Transverse colon (tissue), 4 donors: ENCODE results near the gene C10orf67. TPM values are rescaled to one million over a fixed set of nuclear protein-coding genes. Genes with fewer than 3 reads are reported as not detected.

ENCODE experiments used
- DNase-seq: peaks from one replicate; pipeline ENCODE4 v3.0.0-alpha.2; 2019
- H3K27ac ChIP-seq, 4 donors: fragments of 200-600 bp; sonication (generic); 2 replicates each; pipeline ENCODE4 v1.5.1; 2016 to 2018; ENCODE audit warnings: inconsistent platforms in 4 of 4
- H3K27me3 ChIP-seq: fragments of 200-600 bp; sonication (generic); 2 replicates; pipeline ENCODE4 v1.5.1; 2017; ENCODE audit warnings: inconsistent platforms
- H3K36me3 ChIP-seq, 4 donors: fragments of 200-600 bp; sonication (generic); 2 replicates each; pipeline ENCODE4 v1.5.1; 2017 to 2019; ENCODE audit warnings: inconsistent platforms in 4 of 4
- H3K4me1 ChIP-seq, 4 donors: fragments of 200-600 bp; sonication (generic); 2 replicates each; pipeline ENCODE4 v1.5.1; 2017 to 2020; ENCODE audit warnings: inconsistent platforms in 4 of 4
- H3K4me3 ChIP-seq, 4 donors: fragments of 200-600 bp; sonication (generic); 1 replicate in 1 of 4; 2 replicates in 3 of 4; pipeline versions ENCODE4 v1.5.1 to v1.6.1; 2017 to 2019; ENCODE audit warnings: inconsistent platforms in 4 of 4
- H3K9me3 ChIP-seq, 2 donors: fragments of 200-600 bp; sonication (generic); 2 replicates each; pipeline ENCODE4 v1.5.1; 2017 to 2019; ENCODE audit warnings: inconsistent platforms in 2 of 2
- EP300 ChIP-seq: sonication (generic); formaldehyde crosslinking; IDR thresholded peaks from one replicate; pipeline ENCODE4 v1.6.1; 2017; ENCODE audit warnings: antibody characterized with exemption, low read depth
- POLR2A ChIP-seq: fragments of 450-650 bp; IDR thresholded peaks from one replicate; pipeline ENCODE4 v1.6.1; 2016; ENCODE audit warnings: antibody characterized with exemption, mild to moderate bottlenecking, moderate library complexity
- POLR2AphosphoS5 ChIP-seq, 3 donors: sonication (generic); formaldehyde crosslinking; IDR thresholded peaks; one replicate each; pipeline ENCODE4 v1.6.1; 2016; ENCODE audit warnings: antibody characterized with exemption in 3 of 3
- WGBS, 2 donors: methylation state at CpG; one replicate each; pipeline ENCODE4 v1.1.5; 2018; ENCODE audit warnings: low coverage in 1 of 2; 5-methylcytosine and 5-hydroxymethylcytosine counted together
- in situ Hi-C, 4 donors: fragments of 200-750 bp; cut with MboI; loops; one replicate each; pipeline versions ENCODE4 v1.15.0 to v1.15.1; 2017; ENCODE audit warnings: low sequenced_read_pairs in 3 of 4, low pct_ligation_motif_present in 1 of 4, low pct_unique_long_range_greater_than_20kb in 1 of 4
- intact Hi-C: fragments of 100-400 bp; cut with DNase I; formaldehyde crosslinking; loops from one replicate; pipeline ENCODE4 v1.15.1; 2023; ENCODE audit warnings: low total_unique reads
- total RNA-seq, 4 donors: library from RNA; depleted of rRNA; stranded (reverse); fragments of >200 nt; gene quantifications; one replicate each; pipeline ENCODE4 v1.1.0, GENCODE V29; 2016
- TF ChIP-seq, protein P1 (sequence below), 5 experiments: fragments of 200-600 bp in 3 of 5; fragments of 450-650 bp in 2 of 5; sonication (generic) in 3 of 5; IDR thresholded peaks; 1 replicate in 2 of 5; 2 replicates in 3 of 5; pipeline ENCODE4 v1.5.1; 2016 to 2017; ENCODE audit warnings: antibody characterized with exemption in 5 of 5, inconsistent platforms in 3 of 5, mild to moderate bottlenecking in 2 of 5, moderate library complexity in 1 of 5

C10orf67 gene
- total RNA-seq, 4 donors from 2014 or later: not detected

DNA sequence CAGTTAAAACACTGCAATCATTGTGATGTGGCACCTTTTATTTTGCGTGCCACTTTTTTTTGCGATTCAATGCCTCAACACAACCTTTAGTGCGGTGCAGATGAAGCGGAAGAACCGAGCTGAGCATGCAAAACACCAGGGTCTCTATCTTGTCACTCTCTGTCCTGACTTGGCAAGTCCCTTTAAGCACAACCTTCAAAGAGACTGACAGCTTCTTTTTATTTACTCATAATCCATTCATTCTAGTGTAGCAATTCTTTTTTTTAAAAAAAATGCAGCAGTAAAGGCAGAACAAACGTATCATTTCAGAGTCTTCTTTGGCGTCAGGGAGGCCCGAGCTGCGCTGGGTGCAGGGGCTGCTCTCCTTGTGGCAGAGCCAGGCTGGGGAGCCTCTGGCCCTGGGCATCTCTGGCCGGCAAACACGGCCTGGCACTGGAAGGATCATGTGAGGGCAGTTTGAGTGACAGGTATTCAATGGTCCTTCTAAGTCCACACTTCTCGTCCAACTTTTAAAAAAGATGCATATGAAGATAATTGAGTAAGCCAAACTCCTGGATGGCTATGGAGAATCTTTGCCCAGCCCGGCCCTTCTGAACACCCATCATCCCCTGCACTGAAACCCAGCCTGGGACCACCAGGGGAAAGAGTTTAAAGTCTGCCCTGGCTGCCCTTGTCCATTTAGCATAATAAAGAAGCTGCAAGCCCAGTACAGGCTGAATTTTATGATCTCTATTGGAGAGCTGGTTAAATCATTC lies 148.6 kb downstream of the C10orf67 start:
- Histone ChIP-seq H3K27me3 (peaks cover 100% of the 10 kb centered on the region), H3K27ac (no peak overlapping the region), H3K4me3 (no peak overlapping the region), H3K9me3 (no peaks in the 10 kb centered on the region), H3K36me3 (no peaks in the 10 kb centered on the region), H3K4me1 (peaks cover 0 to 11% (median 3%) of the 10 kb centered on the region in 4 donors)
- WGBS, 2 donors: 0 to 8% methylated on average over 5 to 13 of the region's 13 CpGs
- no peak for TF ChIP-seq POLR2AphosphoS5 (IDR thresholded peaks at IDR 0.05)
- TF ChIP-seq POLR2A: no peak
- TF ChIP-seq, protein P1, sequence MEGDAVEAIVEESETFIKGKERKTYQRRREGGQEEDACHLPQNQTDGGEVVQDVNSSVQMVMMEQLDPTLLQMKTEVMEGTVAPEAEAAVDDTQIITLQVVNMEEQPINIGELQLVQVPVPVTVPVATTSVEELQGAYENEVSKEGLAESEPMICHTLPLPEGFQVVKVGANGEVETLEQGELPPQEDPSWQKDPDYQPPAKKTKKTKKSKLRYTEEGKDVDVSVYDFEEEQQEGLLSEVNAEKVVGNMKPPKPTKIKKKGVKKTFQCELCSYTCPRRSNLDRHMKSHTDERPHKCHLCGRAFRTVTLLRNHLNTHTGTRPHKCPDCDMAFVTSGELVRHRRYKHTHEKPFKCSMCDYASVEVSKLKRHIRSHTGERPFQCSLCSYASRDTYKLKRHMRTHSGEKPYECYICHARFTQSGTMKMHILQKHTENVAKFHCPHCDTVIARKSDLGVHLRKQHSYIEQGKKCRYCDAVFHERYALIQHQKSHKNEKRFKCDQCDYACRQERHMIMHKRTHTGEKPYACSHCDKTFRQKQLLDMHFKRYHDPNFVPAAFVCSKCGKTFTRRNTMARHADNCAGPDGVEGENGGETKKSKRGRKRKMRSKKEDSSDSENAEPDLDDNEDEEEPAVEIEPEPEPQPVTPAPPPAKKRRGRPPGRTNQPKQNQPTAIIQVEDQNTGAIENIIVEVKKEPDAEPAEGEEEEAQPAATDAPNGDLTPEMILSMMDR (IDR thresholded peaks at IDR 0.05): no peak
- TF ChIP-seq EP300: no peak
- no peak for DNase-seq
- in situ Hi-C loops (no loop called here), intact Hi-C loops (no loop called here)

DNA sequence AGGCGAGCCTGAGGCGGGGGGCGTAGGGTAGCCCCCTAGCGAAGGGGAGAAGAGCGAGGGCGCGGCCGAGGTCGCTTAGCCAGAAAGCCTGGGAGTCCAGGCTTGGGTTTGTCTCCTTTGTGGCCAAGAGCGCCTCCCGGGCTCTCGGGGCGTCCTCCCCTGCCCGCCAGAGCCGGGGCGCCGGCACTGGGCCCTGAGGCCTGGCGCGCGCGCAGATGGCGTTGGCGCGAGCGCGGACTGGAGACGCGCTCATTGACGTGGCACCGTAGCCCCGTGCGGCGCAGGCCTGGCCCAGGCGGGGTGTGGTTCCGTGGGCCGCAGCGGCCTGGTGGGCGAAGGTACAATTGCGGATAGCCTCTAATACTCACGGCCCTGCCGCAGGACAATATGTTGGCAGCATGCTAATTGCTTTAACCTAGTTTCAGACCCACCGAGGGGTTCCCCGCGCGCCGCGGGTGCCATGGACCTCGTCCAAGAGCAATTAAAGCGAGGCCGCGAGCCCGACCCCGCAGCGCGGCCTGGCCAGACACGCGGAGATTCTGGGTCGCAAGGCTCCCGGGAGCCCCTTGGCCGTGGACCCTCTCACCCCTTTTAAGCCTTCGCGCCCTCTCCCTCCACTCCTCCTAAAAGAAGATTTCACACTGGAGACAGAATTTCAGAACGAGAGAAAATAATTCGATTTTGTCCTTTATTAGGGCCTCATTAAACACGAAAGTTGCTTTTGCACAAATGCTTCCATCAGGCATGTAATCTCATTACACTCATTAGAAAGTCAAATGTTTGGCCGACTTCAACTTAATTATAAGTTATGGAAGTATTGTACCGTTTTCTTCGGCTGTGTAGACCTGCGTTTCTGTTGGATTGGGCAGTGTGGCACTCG lies 149.4 kb downstream of the C10orf67 start:
- no peak for DNase-seq
- H3K36me3 ChIP-seq: no peaks in the 10 kb centered on the region
- in situ Hi-C loops: no loop called here
- TF ChIP-seq POLR2A (no peak), POLR2AphosphoS5 (IDR thresholded peaks at IDR 0.05) (no peak), EP300 (no peak)
- TF ChIP-seq, protein P1 (IDR thresholded peaks at IDR 0.05): no peak
- H3K27ac ChIP-seq: no peak overlapping the region
- 24 to 25% methylated on average over 6 to 60 of the region's 70 CpGs for WGBS, 2 donors
- intact Hi-C loops: no loop called here
- H3K4me1 ChIP-seq: peaks cover 0 to 11% (median 3%) of the 10 kb centered on the region in 4 donors
- H3K4me3 ChIP-seq: no peak overlapping the region
- no peaks in the 10 kb centered on the region for H3K9me3 ChIP-seq
- H3K27me3 ChIP-seq: peaks cover 100% of the 10 kb centered on the region

DNA sequence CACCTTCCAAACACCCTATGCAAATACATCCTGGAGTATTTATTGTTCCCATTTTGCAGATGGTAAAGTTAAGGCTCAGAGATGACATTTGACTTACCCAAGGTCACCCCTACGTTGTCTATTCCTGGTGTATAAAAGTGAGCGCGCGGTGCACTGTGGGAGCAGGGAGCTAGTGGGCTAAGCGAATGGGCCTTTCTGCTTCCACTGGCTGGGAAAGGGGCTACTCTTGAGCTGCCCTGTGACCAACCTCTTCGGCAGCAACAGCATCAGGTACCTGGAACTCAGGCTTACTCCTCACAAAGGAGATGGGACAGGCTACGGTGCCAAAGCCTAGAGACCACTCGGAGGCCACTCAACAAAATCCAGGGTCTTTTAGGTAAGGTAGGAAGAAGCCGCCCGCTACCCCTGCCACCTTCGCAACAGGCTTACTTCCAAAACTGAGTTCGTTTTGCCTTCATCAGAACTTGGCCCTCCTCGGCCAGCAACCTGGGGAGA lies 150.1 kb downstream of the C10orf67 start:
- TF ChIP-seq, protein P1 (IDR thresholded peaks at IDR 0.05): no peak
- TF ChIP-seq POLR2A (no peak), POLR2AphosphoS5 (IDR thresholded peaks at IDR 0.05) (no peak), EP300 (no peak)
- Histone ChIP-seq H3K4me1 (peaks cover 0 to 11% (median 3%) of the 10 kb centered on the region in 4 donors), H3K27ac (no peak overlapping the region), H3K36me3 (no peaks in the 10 kb centered on the region), H3K9me3 (no peaks in the 10 kb centered on the region), H3K27me3 (peaks cover 98% of the 10 kb centered on the region), H3K4me3 (no peak overlapping the region)
- WGBS, 2 donors: 0 to 43% methylated on average over 2 to 13 of the region's 13 CpGs
- in situ Hi-C loops (no loop called here), intact Hi-C loops (no loop called here)
- DNase-seq: no peak

DNA sequence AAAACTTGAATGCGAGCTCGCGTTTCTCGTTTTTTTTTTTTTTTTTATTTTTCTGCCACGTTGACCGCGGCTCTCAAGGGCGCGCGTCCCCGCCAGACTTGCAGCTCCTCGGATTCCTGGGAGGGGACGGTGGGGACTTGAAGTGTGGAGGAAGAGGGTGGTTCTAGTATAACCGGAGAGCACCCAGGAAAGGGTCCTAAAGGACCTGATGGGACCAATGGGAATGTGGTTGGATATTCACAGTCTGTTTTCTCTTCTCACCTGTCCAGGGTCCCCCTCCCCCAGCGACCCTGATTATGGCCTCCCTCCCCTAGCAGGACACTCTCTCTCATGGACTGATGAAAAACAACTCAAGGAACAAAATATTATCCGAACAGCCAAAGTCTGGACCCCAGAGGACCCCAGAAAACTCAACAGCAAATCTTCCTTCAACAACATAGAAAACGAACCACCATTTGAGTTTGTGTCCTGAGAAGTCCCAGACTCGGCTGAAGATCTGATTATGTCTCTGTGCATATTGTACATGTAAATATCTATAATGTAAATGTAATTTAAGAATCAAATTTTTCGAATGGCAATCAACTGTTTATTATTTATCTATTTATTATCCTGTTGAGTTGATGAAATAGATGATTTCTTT lies 151.0 kb downstream of the C10orf67 start:
- Histone ChIP-seq H3K27me3 (peaks cover 94% of the 10 kb centered on the region), H3K4me3 (no peak overlapping the region), H3K4me1 (peaks cover 0 to 11% (median 3%) of the 10 kb centered on the region in 4 donors), H3K36me3 (no peaks in the 10 kb centered on the region), H3K9me3 (no peaks in the 10 kb centered on the region), H3K27ac (no peak overlapping the region)
- TF ChIP-seq POLR2A (no peak), EP300 (no peak), POLR2AphosphoS5 (IDR thresholded peaks at IDR 0.05) (no peak)
- TF ChIP-seq, protein P1 (IDR thresholded peaks at IDR 0.05): no peak
- DNase-seq: no peak
- intact Hi-C loops: no loop called here
- in situ Hi-C loops: no loop called here
- 16 to 18% methylated on average over 14 to 19 of the region's 19 CpGs for WGBS, 2 donors
